MM.1S (cell line): ENCODE results near the gene MYH11.

Experiments
- CTCF ChIP-seq: fragments of 300-600 bp; sonication (generic); IDR thresholded peaks from 2 replicates; pipeline ENCODE4 v1.5.1; 2016; ENCODE audit warnings: antibody characterized with exemption, low read length, mixed read lengths
- EZH2 ChIP-seq: fragments of 300-600 bp; sonication (generic); optimal IDR thresholded peaks from 2 replicates; pipeline ENCODE3; 2017; ENCODE audit warnings: low read depth, mild to moderate bottlenecking, antibody characterized with exemption, low read length, mixed read lengths
- EZH2phosphoT487 ChIP-seq: fragments of 300-600 bp; sonication (generic); IDR thresholded peaks from 2 replicates; pipeline ENCODE4 v1.6.1; 2018; ENCODE audit warnings: antibody characterized with exemption, low read length

GRCh38 chr16:15739464-15739863 lies 117.4 kb downstream of the MYH11 start:
- TF ChIP-seq CTCF = no peak
- TF ChIP-seq EZH2 = no peak
- TF ChIP-seq EZH2phosphoT487 = no peak
